Airway epithelial cell (primary cell): Measurements from ENCODE around the gene NAA25. TPM values are rescaled to one million over a fixed set of nuclear protein-coding genes. Genes with fewer than 3 reads are reported as not detected.

Experiments
- total RNA-seq: library from RNA; depleted of rRNA; stranded (reverse); fragments of >200 nt; gene quantifications from 2 replicates; pipeline ENCODE4 v1.2.3, GENCODE V29; 2015

NAA25 gene
- total RNA-seq, result 13.9 and 17.1 TPM in 2 replicates

GRCh38 chr12:112108202-112109079 lies at the start of gene NAA25:
NAA25 (minus strand) TSS chr12:112108783; CDS start chr12:112108773, 10 bp downstream.

GRCh38 chr12:112125250-112125999 lies 16.8 kb upstream of the NAA25 start, which contains the start of gene TRAFD1:
TRAFD1 (plus strand) TSS chr12:112125560; CDS start chr12:112130523, 4,963 bp downstream.

GRCh38 chr12:112012775-112013600 lies 95.6 kb downstream of the NAA25 start, which contains the start of the genes ERP29 and TMEM116:
ERP29 (plus strand) TSS chr12:112013426; CDS start chr12:112013466, 40 bp downstream.
TMEM116 (minus strand) TSS chr12:112013165; CDS start chr12:112005270, 7,895 bp downstream.

Other genes with a start within 250 kb of the NAA25 start
- 2.2 and 4.4 TPM in 2 replicates for gene TMEM116, start 95.6 kb downstream of the NAA25 start, total RNA-seq
- 45.4 and 52.2 TPM in 2 replicates for gene ERP29, start 95.4 kb downstream of the NAA25 start, total RNA-seq
- gene TRAFD1, start 16.8 kb upstream of the NAA25 start, total RNA-seq, result 34.0 and 42.8 TPM in 2 replicates